GM19467 (cell line): ENCODE results near the gene ACBD4.

Experiments
- ATAC-seq: cut with Tn5 transposase; IDR thresholded peaks from one replicate; pipeline ENCODE4 v1.9.1; 2021; ENCODE audit warnings: mild to moderate bottlenecking, moderate library complexity; ENCODE audit not compliant: unreplicated experiment

The ACBD4 gene

GRCh38 chr17:45104029-45104428 lies 31.5 kb upstream of the ACBD4 start:
- no peak for ATAC-seq

DNA sequence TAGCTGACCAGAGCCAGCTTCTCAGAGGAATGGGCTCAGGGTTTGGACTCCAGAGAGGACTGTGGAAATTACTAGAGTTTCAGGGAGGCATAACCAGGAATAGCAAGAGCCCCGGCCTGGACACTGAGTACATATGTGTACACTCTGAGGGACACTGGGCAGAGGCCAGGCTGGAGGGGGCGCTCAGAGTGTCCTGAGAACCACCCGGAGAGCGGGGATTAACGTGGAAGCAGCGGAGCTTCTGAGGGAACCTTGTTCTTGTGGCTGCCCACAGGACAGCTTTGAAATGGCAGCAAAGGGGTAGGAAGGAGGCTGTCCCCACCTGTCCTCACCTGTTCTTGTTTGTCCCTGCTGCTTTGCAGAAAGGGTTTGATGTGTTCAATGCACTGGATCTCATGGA lies 31.0 kb upstream of the ACBD4 start:
- no peak for ATAC-seq

DNA sequence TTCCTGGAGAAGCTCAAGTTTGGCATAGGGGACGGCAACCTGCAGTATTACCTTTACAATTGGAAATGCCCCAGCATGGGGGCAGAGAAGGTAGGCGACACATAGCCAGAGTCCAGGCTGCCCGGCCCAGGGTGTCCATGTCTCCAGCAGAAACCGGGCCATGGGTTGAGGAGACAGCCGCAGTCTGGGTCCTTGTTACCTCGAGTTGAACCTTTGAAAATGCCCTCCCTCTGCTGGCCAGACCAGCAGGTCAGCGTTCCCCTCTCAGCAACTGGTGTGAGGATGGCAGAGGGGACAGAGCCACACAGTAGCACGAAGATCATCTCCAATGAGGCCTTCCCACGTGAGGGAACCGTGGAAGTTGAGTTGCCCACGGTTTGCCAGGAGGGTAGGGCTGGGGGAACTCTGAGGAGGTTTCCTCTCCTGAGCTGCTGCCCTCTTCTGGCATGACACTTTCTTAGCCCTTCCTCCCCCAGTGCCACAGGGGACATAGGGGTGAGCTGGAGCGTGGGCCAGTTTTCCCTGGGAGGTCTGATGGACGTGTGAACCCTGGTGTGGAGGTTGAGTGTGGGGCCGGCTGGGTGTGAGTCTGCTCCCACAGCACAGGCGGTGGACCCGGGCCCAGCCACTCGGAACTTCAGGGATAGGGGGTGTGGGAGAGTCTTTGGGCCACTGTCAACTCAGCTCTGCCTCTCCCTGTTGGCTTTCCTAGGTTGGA lies 30.4 kb upstream of the ACBD4 start:
- no peak for ATAC-seq

DNA sequence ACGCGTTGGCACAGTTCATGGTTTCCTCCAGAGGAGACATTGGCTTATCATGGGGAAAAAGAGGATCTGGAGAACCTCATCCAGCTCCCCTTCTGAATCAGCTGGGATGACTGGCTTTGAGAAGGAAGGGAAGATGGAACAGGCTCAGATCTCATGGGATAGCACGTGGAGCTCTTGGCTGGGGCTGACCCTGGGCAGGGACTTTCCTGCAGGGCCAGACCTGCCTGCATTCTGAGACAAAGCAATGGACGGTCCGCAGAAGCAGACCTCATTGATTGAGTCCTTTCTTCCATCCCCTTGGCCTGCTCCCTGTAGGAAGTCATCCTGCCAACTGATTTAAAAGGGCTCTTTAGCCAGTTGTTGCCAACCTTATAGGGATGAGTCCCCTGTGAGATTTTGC lies 29.4 kb upstream of the ACBD4 start:
- ATAC-seq = no peak

DNA sequence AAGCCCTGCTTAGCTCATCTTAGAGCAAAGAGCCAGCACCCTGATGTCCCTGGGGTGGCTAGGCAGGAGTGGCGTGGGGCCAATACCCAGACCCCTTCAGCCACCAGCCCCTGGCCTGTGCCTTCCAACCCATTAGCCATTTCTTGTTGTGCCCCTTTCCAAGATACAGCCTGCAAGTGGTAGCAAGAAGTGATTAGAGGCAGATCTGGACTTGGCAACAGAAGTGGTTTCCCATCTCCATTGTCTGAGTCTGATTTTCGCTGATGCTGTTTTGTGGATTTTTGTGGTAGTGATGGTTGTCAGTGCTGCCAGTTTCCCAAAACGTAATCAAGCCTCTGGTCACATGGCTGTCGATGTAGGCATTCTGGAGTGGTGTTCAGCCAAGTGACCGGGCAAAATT lies 28.9 kb upstream of the ACBD4 start:
- no peak for ATAC-seq

GRCh38 chr17:45107293-45108010 lies 28.0 kb upstream of the ACBD4 start:
- no peak for ATAC-seq

- ATAC-seq = no peak
These were observed 27.4 kb upstream of the ACBD4 start for GRCh38 chr17:45108051-45108450.

- ATAC-seq = no peak
These were observed 26.6 kb upstream of the ACBD4 start for GRCh38 chr17:45108595-45109521.

DNA sequence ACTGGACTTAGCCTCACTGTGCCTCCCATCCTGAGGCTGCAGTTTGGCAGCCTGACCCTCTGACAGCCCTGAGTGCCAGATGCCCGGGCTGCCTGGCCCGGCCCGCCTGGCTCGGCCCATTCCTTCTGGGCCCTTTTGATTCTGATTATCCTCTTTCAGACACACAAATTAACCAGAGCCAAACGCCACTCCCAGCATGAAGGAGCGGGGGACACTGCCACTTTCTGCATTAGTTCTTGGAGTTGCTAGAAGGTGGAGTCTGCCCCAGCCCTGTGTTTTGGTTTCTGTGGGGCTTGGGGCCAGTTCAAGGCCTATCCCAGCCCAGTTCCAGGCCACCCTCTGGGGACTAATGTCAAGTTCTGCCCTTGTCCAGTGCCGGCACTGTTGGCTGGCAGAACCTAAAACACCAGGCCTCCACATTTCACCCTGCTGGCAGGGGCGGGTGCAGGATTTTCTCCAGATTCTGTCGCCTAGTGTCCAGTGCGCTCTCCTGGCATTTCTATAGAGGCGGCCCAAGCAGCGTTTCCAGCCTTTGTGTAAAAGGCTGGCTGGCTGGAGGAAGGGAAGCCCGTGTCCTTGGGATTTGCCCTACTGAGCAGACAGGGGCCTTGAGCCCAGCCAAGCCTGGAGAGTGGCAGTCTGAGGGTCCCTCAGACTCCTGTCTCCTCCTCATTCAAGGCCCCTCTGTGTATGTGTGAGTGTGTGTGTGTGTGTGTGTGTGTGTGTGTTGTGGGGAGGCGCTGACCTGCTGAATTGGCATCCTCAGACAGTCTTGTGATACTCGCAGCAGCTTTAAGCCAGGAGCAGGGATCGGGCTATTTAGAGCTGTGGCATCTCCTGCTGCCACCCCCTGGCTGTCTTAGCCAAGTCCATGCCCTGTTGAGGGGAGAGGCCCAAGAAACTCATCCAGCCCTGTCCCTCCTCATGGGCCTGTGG lies 24.5 kb upstream of the ACBD4 start:
- no peak for ATAC-seq

DNA sequence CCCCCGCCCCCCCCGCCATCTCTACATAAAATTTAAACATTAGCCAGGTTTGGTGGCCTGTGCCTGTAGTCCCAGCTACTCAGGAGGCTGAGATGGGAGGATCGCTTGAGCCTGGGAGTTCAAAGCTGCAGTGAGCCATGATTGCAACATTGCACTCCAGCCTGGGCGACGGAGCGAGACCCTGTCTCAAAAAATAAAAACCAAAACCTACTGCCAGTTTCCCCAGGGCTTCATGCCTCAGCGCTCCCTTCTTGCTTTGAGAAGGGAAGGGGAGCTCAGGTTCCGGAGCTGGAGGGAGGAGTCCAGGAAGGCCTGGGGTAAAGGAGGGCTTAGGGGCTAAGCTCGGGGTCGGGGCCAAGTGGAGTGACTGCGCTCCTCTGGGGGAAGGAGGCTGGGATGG lies 23.6 kb upstream of the ACBD4 start:
- no peak for ATAC-seq

- ATAC-seq = no peak
These were observed 22.7 kb upstream of the ACBD4 start for GRCh38 chr17:45112559-45113423.

- no peak for ATAC-seq
These were observed 22.1 kb upstream of the ACBD4 start for GRCh38 chr17:45113424-45113754.

- no peak for ATAC-seq
These were observed 21.2 kb upstream of the ACBD4 start for GRCh38 chr17:45114117-45114932.

- ATAC-seq = no peak
These were observed 20.4 kb upstream of the ACBD4 start for GRCh38 chr17:45115015-45115625.

- ATAC-seq = no peak
These were observed 19.6 kb upstream of the ACBD4 start for GRCh38 chr17:45115871-45116270.

DNA sequence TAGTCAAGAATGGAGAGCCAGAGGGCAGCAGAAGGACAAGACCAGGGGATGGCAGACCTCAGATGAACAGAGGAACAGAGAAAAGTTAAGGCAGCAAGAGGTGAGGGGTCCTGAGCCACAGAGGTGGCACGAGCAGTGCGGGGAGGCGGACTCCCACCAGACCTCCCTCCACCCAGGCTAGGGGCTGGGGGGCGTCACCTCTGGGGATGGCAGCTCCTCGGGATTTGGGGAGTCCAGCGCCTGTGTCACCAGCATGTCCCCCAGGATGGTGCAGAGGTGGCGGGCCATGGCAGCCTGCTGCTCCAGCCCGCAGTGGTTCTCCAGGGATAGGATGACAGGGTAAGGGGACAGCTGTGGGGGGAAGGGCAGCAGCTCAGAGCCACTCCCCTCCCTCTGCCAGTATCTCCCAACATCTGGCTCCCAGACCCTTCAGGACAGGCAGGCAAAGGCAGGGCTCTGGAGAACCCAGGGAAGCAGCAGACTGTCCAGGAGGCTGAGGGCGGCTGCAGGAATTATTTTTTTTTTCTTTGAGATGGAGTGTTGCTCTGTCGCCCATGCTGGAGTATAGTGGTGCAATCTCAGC lies 19.0 kb upstream of the ACBD4 start:
- ATAC-seq = no peak

DNA sequence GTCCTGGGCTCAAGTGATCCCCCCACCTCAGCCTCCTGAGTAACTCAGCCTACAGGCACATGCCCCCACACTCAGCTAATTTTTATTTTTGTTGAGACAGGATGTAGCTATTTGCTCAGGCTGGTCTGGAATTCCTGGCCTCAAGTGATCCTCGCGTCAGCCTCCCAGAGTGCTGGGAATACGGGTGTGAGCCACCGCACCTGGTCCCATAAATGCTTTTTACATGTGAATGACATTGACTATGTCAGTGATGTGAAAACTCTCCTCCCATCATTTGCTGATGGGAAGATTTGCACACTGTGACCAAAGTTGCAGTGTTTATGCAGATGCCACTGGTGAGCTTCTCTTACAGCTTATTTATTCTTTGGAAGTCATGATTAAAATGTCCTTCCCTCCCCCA lies 18.2 kb upstream of the ACBD4 start:
- no peak for ATAC-seq
